CD4-positive, CD25-positive, alpha-beta regulatory T cell (primary cell): ENCODE measurements around the gene MON2. TPM values are rescaled to one million over a fixed set of nuclear protein-coding genes. Genes with fewer than 3 reads are reported as not detected.
A peak's percentile ranks its signal among the peaks of the same experiment; 100 is the strongest.

ENCODE experiments used
- ATAC-seq, 2 donors: fragments of 150-1000 bp; cut with Tn5 transposase; one replicate each; pipeline ENCODE4 v1.10.0; 2021; ENCODE audit warnings: low read depth in 2 of 2, moderate number of reproducible peaks in 2 of 2, moderate library complexity in 1 of 2
- DNase-seq, 3 donors: peaks; one replicate each; pipeline versions ENCODE4 v3.0.0 to v3.0.0-alpha.2; 2012 to 2022; ENCODE audit warnings: mixed read lengths in 1 of 3
- H3K27ac ChIP-seq: one replicate; pipeline ENCODE4 v1.7.0; 2013; ENCODE audit warnings: mild to moderate bottlenecking, low read length; ENCODE audit not compliant: insufficient read depth, poor library complexity, severe bottlenecking
- H3K27me3 ChIP-seq: one replicate; pipeline ENCODE4 v1.7.0; 2013; ENCODE audit warnings: low read length; ENCODE audit not compliant: control insufficient read depth, insufficient read depth
- H3K36me3 ChIP-seq: one replicate; pipeline ENCODE4 v1.7.0; 2013; ENCODE audit warnings: mild to moderate bottlenecking, low read length, moderate library complexity; ENCODE audit not compliant: control insufficient read depth, insufficient read depth
- H3K4me1 ChIP-seq: 2 replicates; pipeline ENCODE4 v1.7.0; 2013; ENCODE audit warnings: mild to moderate bottlenecking, low read length; ENCODE audit not compliant: insufficient read depth, control insufficient read depth, poor library complexity, severe bottlenecking
- H3K4me3 ChIP-seq: one replicate; pipeline ENCODE4 v1.7.0; 2013; ENCODE audit warnings: low read depth, mild to moderate bottlenecking, low read length, moderate library complexity
- H3K9me3 ChIP-seq, 2 experiments: 1 replicate in 1 of 2; 2 replicates in 1 of 2; pipeline ENCODE4 v1.7.0; 2013; ENCODE audit warnings: low read length in 2 of 2, mild to moderate bottlenecking in 1 of 2, moderate library complexity in 1 of 2; ENCODE audit not compliant: control insufficient read depth in 2 of 2
- H3K27ac Mint-ChIP-seq, 3 donors: one replicate each; pipeline ENCODE4 v1.8.0; 2020 to 2022; ENCODE audit warnings: mild to moderate bottlenecking in 3 of 3, mixed read lengths in 3 of 3, moderate library complexity in 2 of 3
- H3K27me3 Mint-ChIP-seq: one replicate; pipeline ENCODE4 v1.8.0; 2022; ENCODE audit warnings: mild to moderate bottlenecking, mixed read lengths
- H3K36me3 Mint-ChIP-seq: one replicate; pipeline ENCODE4 v1.8.0; 2020; ENCODE audit warnings: mixed read lengths
- H3K4me1 Mint-ChIP-seq, 4 donors: one replicate each; pipeline ENCODE4 v1.8.0; 2020 to 2022; ENCODE audit warnings: mixed read lengths in 4 of 4, mild to moderate bottlenecking in 1 of 4
- H3K4me3 Mint-ChIP-seq, 4 donors: one replicate each; pipeline ENCODE4 v1.8.0; 2020 to 2022; ENCODE audit warnings: mild to moderate bottlenecking in 4 of 4, mixed read lengths in 4 of 4, moderate library complexity in 3 of 4
- H3K9me3 Mint-ChIP-seq, 7 donors: one replicate each; pipeline ENCODE4 v1.8.0; 2020 to 2022; ENCODE audit warnings: mixed read lengths in 7 of 7, mild to moderate bottlenecking in 3 of 7, moderate library complexity in 2 of 7
- polyA plus RNA-seq, 4 donors: library from polyadenylated mRNA; unstranded; fragments of 300-500 nt; fragmentation: Illumina TruSeq; gene quantifications; one replicate each; pipeline ENCODE4 v1.2.3, GENCODE V29; 2021
- total RNA-seq: library from RNA; stranded (reverse); gene quantifications from one replicate; pipeline ENCODE4 v1.2.3, GENCODE V29; 2022

Gene MON2
- total and polyA plus RNA-seq, 5 donors from 2014 or later = 14.4 to 70.1 (median 16.2) TPM

GRCh38 chr12:62603061-62603810 lies 136.6 kb downstream of the MON2 start:
- Mint-ChIP-seq H3K4me1 (peaks cover 5 to 50% (median 37%) of the 10 kb centered on the region in 4 donors), H3K4me3 (peak overlapping the region; percentile 85 to 99 (median 97)), H3K36me3 (no peaks in the 10 kb centered on the region), H3K9me3 (no peaks in the 10 kb centered on the region), H3K27ac (peak overlapping the region; percentile 99), H3K27me3 (peaks cover 5% of the 10 kb centered on the region)
- Histone ChIP-seq H3K36me3 (no peaks in the 10 kb centered on the region), H3K4me3 (peak overlapping the region; percentile 95), H3K4me1 (peaks cover 37% of the 10 kb centered on the region), H3K27me3 (no peaks in the 10 kb centered on the region), H3K9me3 (no peaks in the 10 kb centered on the region), H3K27ac (peak overlapping the region; percentile 100)
- ATAC-seq = peak; percentile 78 to 79
- DNase-seq = peak; percentile 72 to 90 (median 85)

- Histone ChIP-seq H3K4me1 (peaks cover 37% of the 10 kb centered on the region), H3K27me3 (no peaks in the 10 kb centered on the region), H3K9me3 (no peaks in the 10 kb centered on the region), H3K36me3 (no peaks in the 10 kb centered on the region), H3K4me3 (peak overlapping the region; percentile 95), H3K27ac (peak overlapping the region; percentile 100)
- peak overlapping the region; percentile 85 to 97 (median 96) for H3K4me3 Mint-ChIP-seq
- H3K4me1 Mint-ChIP-seq = peaks cover 5 to 50% (median 37%) of the 10 kb centered on the region in 4 donors
- H3K27me3 Mint-ChIP-seq = peaks cover 5% of the 10 kb centered on the region
- ATAC-seq (no peak), DNase-seq (no peak)
- H3K27ac Mint-ChIP-seq = peak overlapping the region; percentile 92 to 99 (median 93)
- no peaks in the 10 kb centered on the region for H3K9me3 Mint-ChIP-seq
- H3K36me3 Mint-ChIP-seq = no peaks in the 10 kb centered on the region
Measured at GRCh38 chr12:62603811-62604098, 137.1 kb downstream of the MON2 start.

- Mint-ChIP-seq H3K27me3 (peaks cover 5% of the 10 kb centered on the region), H3K4me3 (peak overlapping the region; percentile 85 to 97 (median 96)), H3K4me1 (peaks cover 5 to 54% (median 37%) of the 10 kb centered on the region in 4 donors), H3K36me3 (no peaks in the 10 kb centered on the region), H3K9me3 (no peaks in the 10 kb centered on the region), H3K27ac (peak overlapping the region; percentile 92 to 99 (median 93))
- Histone ChIP-seq H3K9me3 (no peaks in the 10 kb centered on the region), H3K4me1 (peaks cover 37% of the 10 kb centered on the region), H3K27ac (peak overlapping the region; percentile 100), H3K4me3 (peak overlapping the region; percentile 95), H3K36me3 (no peaks in the 10 kb centered on the region), H3K27me3 (no peaks in the 10 kb centered on the region)
- peak in 1 of 3 donors; percentile 15 for DNase-seq
- no peak for ATAC-seq
Measured at GRCh38 chr12:62604373-62604772, 137.7 kb downstream of the MON2 start.

GRCh38 chr12:62604871-62605270 lies 138.2 kb downstream of the MON2 start:
- DNase-seq (peak in 2 of 3 donors; percentile 13 to 15), ATAC-seq (no peak)
- Mint-ChIP-seq H3K9me3 (no peaks in the 10 kb centered on the region), H3K27ac (peak overlapping the region in 2 of 3 donors; percentile 93 to 99), H3K4me3 (peak overlapping the region; percentile 85 to 97 (median 96)), H3K4me1 (peaks cover 5 to 57% (median 39%) of the 10 kb centered on the region in 4 donors), H3K36me3 (no peaks in the 10 kb centered on the region), H3K27me3 (peaks cover 5% of the 10 kb centered on the region)
- Histone ChIP-seq H3K9me3 (no peaks in the 10 kb centered on the region), H3K36me3 (no peaks in the 10 kb centered on the region), H3K4me1 (peaks cover 37% of the 10 kb centered on the region), H3K27me3 (no peaks in the 10 kb centered on the region), H3K27ac (peak overlapping the region; percentile 100), H3K4me3 (peak overlapping the region; percentile 95)

GRCh38 chr12:62605981-62606380 lies 139.4 kb downstream of the MON2 start:
- H3K4me3 Mint-ChIP-seq = peak overlapping the region in 3 of 4 donors; percentile 16 to 31 (median 30)
- H3K4me1 ChIP-seq = peaks cover 37% of the 10 kb centered on the region
- no peaks in the 10 kb centered on the region for H3K27me3 ChIP-seq
- no peaks in the 10 kb centered on the region for H3K36me3 Mint-ChIP-seq
- peaks cover 5% of the 10 kb centered on the region for H3K27me3 Mint-ChIP-seq
- no peaks in the 10 kb centered on the region for H3K9me3 ChIP-seq
- H3K36me3 ChIP-seq = no peaks in the 10 kb centered on the region
- H3K4me1 Mint-ChIP-seq = peaks cover 5 to 57% (median 41%) of the 10 kb centered on the region in 4 donors
- H3K9me3 Mint-ChIP-seq = no peaks in the 10 kb centered on the region
- H3K4me3 ChIP-seq = no peak overlapping the region
- no peak overlapping the region for H3K27ac ChIP-seq
- no peak for ATAC-seq
- H3K27ac Mint-ChIP-seq = peak overlapping the region in 2 of 3 donors; percentile 54 to 63
- no peak for DNase-seq

GRCh38 chr12:62606654-62607053 lies 140.0 kb downstream of the MON2 start:
- Mint-ChIP-seq H3K9me3 (no peaks in the 10 kb centered on the region), H3K36me3 (no peaks in the 10 kb centered on the region), H3K27me3 (peaks cover 5% of the 10 kb centered on the region), H3K4me1 (peaks cover 5 to 51% (median 39%) of the 10 kb centered on the region in 4 donors), H3K4me3 (peak overlapping the region in 2 of 4 donors; percentile 31 to 62), H3K27ac (peak overlapping the region in 2 of 3 donors; percentile 22 to 63)
- no peaks in the 10 kb centered on the region for H3K36me3 ChIP-seq
- DNase-seq (no peak), ATAC-seq (no peak)
- H3K4me1 ChIP-seq = peaks cover 36% of the 10 kb centered on the region
- H3K4me3 ChIP-seq = peak overlapping the region; percentile 16
- H3K27me3 ChIP-seq = no peaks in the 10 kb centered on the region
- no peaks in the 10 kb centered on the region for H3K9me3 ChIP-seq
- H3K27ac ChIP-seq = no peak overlapping the region

- ATAC-seq (no peak), DNase-seq (no peak)
- no peaks in the 10 kb centered on the region for H3K9me3 Mint-ChIP-seq
- no peak overlapping the region for H3K4me3 Mint-ChIP-seq
- H3K4me3 ChIP-seq = no peak overlapping the region
- H3K9me3 ChIP-seq = no peaks in the 10 kb centered on the region
- H3K4me1 ChIP-seq = no peaks in the 10 kb centered on the region
- no peak overlapping the region for H3K27ac Mint-ChIP-seq
- no peaks in the 10 kb centered on the region for H3K27me3 Mint-ChIP-seq
- no peaks in the 10 kb centered on the region for H3K36me3 ChIP-seq
- peaks cover 0 to 8% (median 4%) of the 10 kb centered on the region in 4 donors for H3K4me1 Mint-ChIP-seq
- H3K36me3 Mint-ChIP-seq = no peaks in the 10 kb centered on the region
- H3K27me3 ChIP-seq = no peaks in the 10 kb centered on the region
- H3K27ac ChIP-seq = no peak overlapping the region
Measured at GRCh38 chr12:62613081-62613480, 146.5 kb downstream of the MON2 start.

GRCh38 chr12:62618319-62618718 lies 151.7 kb downstream of the MON2 start:
- Mint-ChIP-seq H3K27me3 (no peaks in the 10 kb centered on the region), H3K9me3 (no peaks in the 10 kb centered on the region), H3K27ac (no peak overlapping the region), H3K36me3 (no peaks in the 10 kb centered on the region), H3K4me3 (no peak overlapping the region), H3K4me1 (peaks cover 0 to 2% (median 0%) of the 10 kb centered on the region in 4 donors)
- no peak for DNase-seq
- Histone ChIP-seq H3K36me3 (no peaks in the 10 kb centered on the region), H3K27me3 (no peaks in the 10 kb centered on the region), H3K4me1 (no peaks in the 10 kb centered on the region), H3K9me3 (no peaks in the 10 kb centered on the region), H3K27ac (no peak overlapping the region), H3K4me3 (no peak overlapping the region)
- no peak for ATAC-seq
